PC-9 (cell line): ENCODE measurements around the gene CYB5RL. TPM values are rescaled to one million over a fixed set of nuclear protein-coding genes. Genes with fewer than 3 reads are reported as not detected.

Experiments used
- BruUV-seq: library from RNA; stranded (reverse); fragments of 400-500 nt; replicated peaks from 2 replicates; lab custom pipeline; 2021; lab: Mats Ljungman, UMichigan
- CTCF ChIA-PET: fragments of 300-600 bp; sonication (Branson Sonifier 250); formaldehyde crosslinking; loops from one replicate; lab custom pipeline; 2022; ENCODE audit warnings: antibody characterized with exemption; lab: Charles Lee
- POLR2A ChIA-PET: fragments of 300-600 bp; sonication (Branson Sonifier 250); formaldehyde crosslinking; loops from one replicate; lab custom pipeline; 2022; ENCODE audit warnings: antibody characterized with exemption; ENCODE audit not compliant: unreplicated experiment; lab: Charles Lee
- DNase-seq, 2 experiments: peaks; one replicate each; pipeline versions ENCODE4 v3.0.0 to v3.0.0-alpha.2; 2015 to 2022; ENCODE audit warnings: mixed read lengths in 1 of 2
- H2AFZ ChIP-seq: fragments of 200-600 bp; sonication (generic); 2 replicates; pipeline ENCODE4 v1.8.1; 2017; ENCODE audit warnings: antibody characterized with exemption
- H3F3A ChIP-seq: fragments of 200-600 bp; sonication (generic); 2 replicates; pipeline ENCODE4 v1.8.1; 2017; ENCODE audit warnings: antibody characterized with exemption, mild to moderate bottlenecking, low read depth; ENCODE audit not compliant: insufficient read depth
- H3K27ac ChIP-seq: fragments of 200-600 bp; sonication (generic); 2 replicates; pipeline ENCODE4 v1.6.1; 2016; ENCODE audit warnings: mixed run types
- H3K27me3 ChIP-seq: fragments of 200-600 bp; sonication (generic); 2 replicates; pipeline ENCODE4 v1.6.1; 2016; ENCODE audit warnings: low read depth, mixed run types; ENCODE audit not compliant: insufficient read depth
- H3K36me3 ChIP-seq: fragments of 200-600 bp; sonication (generic); 2 replicates; pipeline ENCODE4 v1.6.1; 2016; ENCODE audit warnings: low read depth, mixed run types
- H3K4me1 ChIP-seq: fragments of 200-600 bp; sonication (generic); replicated peaks from 2 replicates; pipeline ENCODE4 v1.6.1; 2016; ENCODE audit warnings: mixed run types; ENCODE audit not compliant: insufficient read depth
- H3K4me2 ChIP-seq: fragments of 200-600 bp; sonication (generic); 2 replicates; pipeline ENCODE4 v1.6.1; 2017; ENCODE audit warnings: mixed run types
- H3K4me3 ChIP-seq: fragments of 200-600 bp; sonication (generic); 2 replicates; pipeline ENCODE4 v1.6.1; 2016; ENCODE audit warnings: mixed run types
- H3K79me2 ChIP-seq: fragments of 200-600 bp; sonication (generic); 2 replicates; pipeline ENCODE4 v1.6.1; 2017; ENCODE audit warnings: low read depth, mixed run types
- H3K9me2 ChIP-seq: fragments of 200-600 bp; sonication (generic); 2 replicates; pipeline ENCODE4 v1.8.1; 2017; ENCODE audit warnings: mild to moderate bottlenecking; ENCODE audit not compliant: insufficient read depth
- H3K9me3 ChIP-seq: fragments of 200-600 bp; sonication (generic); 2 replicates; pipeline ENCODE4 v1.8.1; 2016; ENCODE audit warnings: low read depth; ENCODE audit not compliant: insufficient read depth
- H4K20me1 ChIP-seq: fragments of 200-600 bp; sonication (generic); 2 replicates; pipeline ENCODE4 v1.8.1; 2017; ENCODE audit not compliant: insufficient read depth
- EZH2 ChIP-seq: fragments of 200-600 bp; sonication (generic); IDR thresholded peaks from 2 replicates; pipeline ENCODE4 v1.8.0; 2017; ENCODE audit warnings: antibody characterized with exemption, low read depth
- intact Hi-C: fragments of 100-400 bp; cut with micrococcal nuclease; formaldehyde crosslinking; loops from one replicate; pipeline ENCODE4 v1.10.0; 2022; ENCODE audit not compliant: unreplicated experiment
- total RNA-seq: library from RNA; stranded (reverse); gene quantifications from 2 replicates; pipeline ENCODE4 v1.2.3, GENCODE V29; 2021
- TF ChIP-seq, protein P1 (sequence below): fragments of 200-600 bp; sonication (generic); conservative IDR thresholded peaks from 2 replicates; pipeline ENCODE4 v1.6.1; 2017; ENCODE audit warnings: mixed run types, antibody characterized with exemption, mild to moderate bottlenecking, moderate library complexity

Gene CYB5RL
- total RNA-seq, 1 experiment from 2014 or later = 6.7 TPM

DNA sequence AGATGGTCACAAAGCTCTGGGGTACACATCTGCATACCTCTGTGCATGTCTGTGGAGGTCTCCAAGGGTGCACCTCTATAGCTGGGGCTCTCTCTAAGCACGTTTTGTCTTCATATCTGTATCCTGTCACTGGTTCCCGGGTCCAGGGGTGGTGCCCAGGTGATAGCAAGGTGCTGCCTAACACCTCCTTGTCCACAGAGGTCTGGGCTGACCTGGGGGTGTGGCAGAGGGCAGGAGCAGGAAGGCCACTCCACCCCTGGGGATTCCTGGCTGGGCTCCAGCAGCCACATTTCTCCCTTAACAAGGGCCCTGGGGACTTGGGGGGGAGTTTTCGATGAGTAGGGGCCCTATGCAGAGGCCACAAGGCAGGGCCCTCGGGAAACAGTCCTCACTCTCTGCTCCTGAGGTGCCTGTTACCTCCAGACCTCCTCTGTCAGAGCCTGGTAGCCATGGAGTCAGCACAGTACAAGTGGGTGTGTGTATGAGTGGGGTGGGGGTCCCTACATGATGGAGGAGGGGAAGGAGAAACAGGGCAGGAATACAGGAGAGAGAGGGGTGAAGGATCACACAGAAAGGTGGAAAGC is 40.0 kb downstream of the CYB5RL start:
- H3K9me3 ChIP-seq = no peaks in the 10 kb centered on the region
- H3K4me2 ChIP-seq = no peak overlapping the region
- H2AFZ ChIP-seq = no peak overlapping the region
- no peaks in the 10 kb centered on the region for H4K20me1 ChIP-seq
- H3K4me3 ChIP-seq = no peak overlapping the region
- H3K27me3 ChIP-seq = no peaks in the 10 kb centered on the region
- ChIA-PET CTCF (interaction anchor here (0.6 kb wide), 1 partner anchor 46 kb away, joined by 4 read pairs; no protein-coding TSS in a partner anchor), POLR2A (no interaction called here)
- no peaks in the 10 kb centered on the region for H3K9me2 ChIP-seq
- TF ChIP-seq EZH2 = no peak
- TF ChIP-seq, protein P1, sequence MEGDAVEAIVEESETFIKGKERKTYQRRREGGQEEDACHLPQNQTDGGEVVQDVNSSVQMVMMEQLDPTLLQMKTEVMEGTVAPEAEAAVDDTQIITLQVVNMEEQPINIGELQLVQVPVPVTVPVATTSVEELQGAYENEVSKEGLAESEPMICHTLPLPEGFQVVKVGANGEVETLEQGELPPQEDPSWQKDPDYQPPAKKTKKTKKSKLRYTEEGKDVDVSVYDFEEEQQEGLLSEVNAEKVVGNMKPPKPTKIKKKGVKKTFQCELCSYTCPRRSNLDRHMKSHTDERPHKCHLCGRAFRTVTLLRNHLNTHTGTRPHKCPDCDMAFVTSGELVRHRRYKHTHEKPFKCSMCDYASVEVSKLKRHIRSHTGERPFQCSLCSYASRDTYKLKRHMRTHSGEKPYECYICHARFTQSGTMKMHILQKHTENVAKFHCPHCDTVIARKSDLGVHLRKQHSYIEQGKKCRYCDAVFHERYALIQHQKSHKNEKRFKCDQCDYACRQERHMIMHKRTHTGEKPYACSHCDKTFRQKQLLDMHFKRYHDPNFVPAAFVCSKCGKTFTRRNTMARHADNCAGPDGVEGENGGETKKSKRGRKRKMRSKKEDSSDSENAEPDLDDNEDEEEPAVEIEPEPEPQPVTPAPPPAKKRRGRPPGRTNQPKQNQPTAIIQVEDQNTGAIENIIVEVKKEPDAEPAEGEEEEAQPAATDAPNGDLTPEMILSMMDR = no peak
- BruUV-seq = no TSS peak
- no peaks in the 10 kb centered on the region for H3K79me2 ChIP-seq
- H3K27ac ChIP-seq = no peak overlapping the region
- intact Hi-C loops = no loop called here
- no peak for DNase-seq
- H3K36me3 ChIP-seq = no peaks in the 10 kb centered on the region
- H3F3A ChIP-seq = no peaks in the 10 kb centered on the region
- peaks cover 6% of the 10 kb centered on the region; the same call in 1 of the 2 replicates for H3K4me1 ChIP-seq

DNA sequence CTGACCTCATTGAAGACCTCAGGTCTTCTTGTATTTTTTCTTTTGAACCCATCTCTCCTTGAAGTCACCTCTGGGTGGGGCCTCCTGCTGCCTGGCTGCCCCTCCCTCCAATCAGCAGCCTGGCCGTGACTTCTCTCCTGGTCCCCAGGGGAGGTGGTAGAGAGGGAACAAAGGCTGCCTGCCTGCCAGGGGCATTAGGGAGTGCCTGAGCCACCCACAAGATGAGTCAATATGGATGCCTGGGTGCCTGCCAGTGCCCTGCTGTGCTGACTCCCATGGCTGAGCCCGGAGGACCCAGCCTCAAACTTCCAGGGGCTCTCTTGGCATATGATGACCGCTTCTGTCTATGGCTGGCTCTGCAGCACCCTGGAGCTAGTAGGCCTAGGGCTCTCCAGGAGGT is 41.8 kb downstream of the CYB5RL start:
- no peaks in the 10 kb centered on the region for H3K36me3 ChIP-seq
- CTCF ChIA-PET = no interaction called here
- no peak overlapping the region for H3K4me3 ChIP-seq
- no peaks in the 10 kb centered on the region for H4K20me1 ChIP-seq
- H3F3A ChIP-seq = no peaks in the 10 kb centered on the region
- peaks cover 6% of the 10 kb centered on the region; the same call in 1 of the 2 replicates for H3K4me1 ChIP-seq
- no peaks in the 10 kb centered on the region for H3K79me2 ChIP-seq
- peak; percentile 57 to 79 for DNase-seq
- H3K9me3 ChIP-seq = no peaks in the 10 kb centered on the region
- TF ChIP-seq, protein P1 = no peak
- H2AFZ ChIP-seq = no peak overlapping the region
- no peaks in the 10 kb centered on the region for H3K27me3 ChIP-seq
- POLR2A ChIA-PET = no interaction called here
- no peaks in the 10 kb centered on the region for H3K9me2 ChIP-seq
- intact Hi-C loops = no loop called here
- BruUV-seq = no TSS peak
- H3K4me2 ChIP-seq = no peak overlapping the region
- H3K27ac ChIP-seq = no peak overlapping the region

DNA sequence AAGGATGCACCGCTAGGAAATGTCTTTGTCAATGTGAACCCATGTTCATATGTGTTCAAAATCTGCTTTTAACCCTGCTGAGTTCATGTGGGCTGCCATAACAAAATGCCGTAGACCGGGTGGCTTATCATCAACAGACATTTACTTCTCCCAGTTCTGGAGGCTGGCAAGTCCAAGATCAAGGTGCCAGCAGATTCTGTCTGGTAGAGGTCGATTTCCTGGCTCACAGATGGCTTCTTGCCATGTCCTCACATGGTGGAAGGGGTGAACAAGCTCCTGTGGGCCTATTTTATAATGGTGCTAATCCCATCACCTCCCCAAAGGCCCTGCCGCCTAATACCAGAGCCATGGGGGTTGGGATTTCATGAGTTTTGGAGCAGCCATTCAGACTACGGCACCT is 42.4 kb downstream of the CYB5RL start:
- no TSS peak for BruUV-seq
- POLR2A ChIA-PET = no interaction called here
- Histone ChIP-seq H3F3A (no peaks in the 10 kb centered on the region), H3K4me2 (no peak overlapping the region), H3K9me3 (no peaks in the 10 kb centered on the region), H3K4me1 (peaks cover 6% of the 10 kb centered on the region; the same call in 1 of the 2 replicates), H3K27me3 (no peaks in the 10 kb centered on the region), H3K27ac (no peak overlapping the region), H2AFZ (no peak overlapping the region), H4K20me1 (no peaks in the 10 kb centered on the region), H3K36me3 (no peaks in the 10 kb centered on the region), H3K79me2 (no peaks in the 10 kb centered on the region), H3K9me2 (no peaks in the 10 kb centered on the region), H3K4me3 (no peak overlapping the region)
- intact Hi-C loops = no loop called here
- CTCF ChIA-PET = no interaction called here
- TF ChIP-seq, protein P1 = no peak
- no peak for TF ChIP-seq EZH2
- DNase-seq = no peak
